HK-2 (cell line): ENCODE measurements around the gene LRRC55.

Source experiments
- DNase-seq: peaks from one replicate; pipeline ENCODE4 v3.0.0-alpha.2; 2018; ENCODE audit not compliant: unreplicated experiment

Gene LRRC55

DNA sequence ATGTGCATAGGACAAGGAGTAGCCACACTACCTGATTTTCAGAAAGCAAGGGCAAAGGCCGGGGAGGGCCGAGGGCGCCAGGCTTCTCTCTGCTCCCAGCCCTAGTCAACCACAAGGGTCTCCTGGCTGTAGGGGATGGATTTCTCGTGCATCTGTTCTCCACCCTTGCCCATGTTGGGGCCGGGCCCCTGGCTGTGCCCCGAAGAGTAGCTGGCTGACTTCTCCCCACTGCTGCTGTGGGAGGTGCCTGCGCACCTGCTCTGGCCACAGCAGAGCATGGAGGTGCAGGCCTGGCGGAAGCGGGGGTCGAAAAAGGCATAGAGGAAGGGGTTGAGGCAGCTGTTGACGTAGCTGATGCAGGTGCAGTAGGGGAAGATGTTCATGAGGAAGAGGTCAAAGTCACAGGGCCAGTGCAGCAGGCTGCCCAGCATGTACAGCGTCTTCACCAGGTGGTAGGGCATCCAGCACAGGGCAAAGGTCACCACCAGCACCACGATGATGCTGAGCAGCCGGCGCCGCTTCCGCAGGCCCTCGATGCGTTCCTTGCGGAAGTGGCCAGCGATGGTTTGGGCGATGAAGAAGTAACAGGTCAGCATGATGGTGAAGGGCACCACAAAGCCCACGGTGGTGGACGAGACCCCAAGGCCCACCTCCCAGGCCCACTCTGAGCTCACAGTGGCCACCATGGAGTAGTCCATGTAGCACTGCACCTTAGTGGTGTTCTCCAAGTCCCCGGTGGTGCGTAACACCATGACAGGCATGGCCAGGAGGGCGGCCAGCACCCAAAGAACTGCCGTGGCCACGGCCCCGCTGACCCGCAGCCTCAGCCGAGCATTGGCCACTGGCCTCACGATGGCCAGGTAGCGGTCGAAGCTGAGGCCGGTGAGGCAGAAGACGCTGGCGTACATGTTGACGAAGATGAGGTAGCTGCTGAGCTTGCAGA lies 54.3 kb downstream of the LRRC55 start:
- no peak for DNase-seq

GRCh38 chr11:57237204-57237681 lies 55.5 kb downstream of the LRRC55 start, which contains the start of gene APLNR:
APLNR (minus strand) TSS chr11:57237250; CDS start chr11:57237004, 246 bp downstream.
- DNase-seq = no peak

GRCh38 chr11:57239348-57239747 lies 57.6 kb downstream of the LRRC55 start:
- DNase-seq = no peak

DNA sequence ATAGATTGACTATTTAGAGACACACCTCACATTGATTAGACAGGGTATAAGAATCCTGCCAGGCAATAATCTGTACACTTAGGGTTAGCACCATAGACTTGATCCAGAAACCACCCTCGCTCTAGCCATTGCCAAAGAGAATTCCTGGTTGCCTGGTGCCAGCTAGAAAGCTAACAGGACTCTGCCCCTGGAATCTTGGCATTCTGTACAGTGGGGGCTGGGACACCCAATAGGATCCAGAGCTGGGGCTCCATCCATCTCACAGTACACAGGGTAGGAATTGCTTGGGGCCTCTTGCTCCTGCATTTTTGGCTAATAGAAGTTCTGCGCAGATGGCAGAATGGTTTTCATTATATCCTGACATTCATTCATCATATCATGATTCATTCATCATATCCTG lies 58.3 kb downstream of the LRRC55 start:
- DNase-seq = no peak

DNA sequence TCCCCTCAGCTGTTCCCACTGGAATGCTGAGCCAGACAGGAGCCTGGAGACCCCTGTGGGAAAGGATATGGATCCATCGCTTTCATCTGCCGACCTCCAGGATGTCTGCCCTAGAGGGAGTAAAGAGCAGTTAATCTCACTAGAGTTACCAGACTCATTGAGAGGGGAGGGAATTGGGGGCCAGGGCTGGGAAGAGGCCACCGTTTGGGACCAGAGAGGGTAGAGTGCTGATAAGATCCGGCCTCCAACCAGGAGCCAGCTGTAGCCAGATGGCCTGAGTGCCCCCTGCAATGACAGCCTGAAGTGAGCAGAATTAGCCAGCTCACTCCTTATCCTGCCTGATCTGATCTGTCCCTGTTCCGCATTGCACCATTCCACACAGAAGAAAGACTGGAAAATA lies 59.0 kb downstream of the LRRC55 start:
- DNase-seq = no peak
